ENCODE data around the gene LILRA6. TPM values are rescaled to one million over a fixed set of nuclear protein-coding genes. Genes with fewer than 3 reads are reported as not detected.
A peak's percentile ranks its signal among the peaks of the same experiment; 100 is the strongest.
"Not testable (repeated sequence)": the region's sequence is repeated elsewhere in the genome, so short reads cannot be mapped to it uniquely, and the experiment has no call there.

The LILRA6 gene
- total RNA-seq, 1 donor from 2014 or later, result not detected

GRCh38 chr19:54207983-54208783, 34.4 kb downstream of the LILRA6 start:
- DNase-seq (ENCODE audit: low read depth in 2 of 2), result no peak

GRCh38 chr19:54207676-54207982, 35.0 kb downstream of the LILRA6 start:
- DNase-seq (ENCODE audit: low read depth in 2 of 2), result no peak

- not testable (repeated sequence) for DNase-seq (ENCODE audit: low read depth in 2 of 2)
These were observed 35.4 kb downstream of the LILRA6 start for GRCh38 chr19:54207193-54207592.

- DNase-seq (ENCODE audit: low read depth in 2 of 2), result no peak
These were observed 35.8 kb downstream of the LILRA6 start for GRCh38 chr19:54206831-54207177.

- DNase-seq (ENCODE audit: low read depth in 2 of 2), result no peak
These were observed 36.4 kb downstream of the LILRA6 start for GRCh38 chr19:54206030-54206830.

GRCh38 chr19:54204767-54205468, 37.7 kb downstream of the LILRA6 start:
- DNase-seq (ENCODE audit: low read depth in 2 of 2), result no peak

GRCh38 chr19:54203151-54203611, 39.4 kb downstream of the LILRA6 start:
- DNase-seq (ENCODE audit: low read depth in 2 of 2), result no peak

GRCh38 chr19:54201980-54202379, 40.6 kb downstream of the LILRA6 start:
- no peak for DNase-seq (ENCODE audit: low read depth in 2 of 2)

- DNase-seq (ENCODE audit: low read depth in 2 of 2), result peak in 1 of 2 donors; percentile 25
These were observed 41.4 kb downstream of the LILRA6 start for GRCh38 chr19:54201172-54201701.

GRCh38 chr19:54199401-54199800, 43.2 kb downstream of the LILRA6 start:
- no peak for DNase-seq (ENCODE audit: low read depth in 2 of 2)

GRCh38 chr19:54197121-54197520, 45.5 kb downstream of the LILRA6 start:
- no peak for DNase-seq (ENCODE audit: low read depth in 2 of 2)

- no peak for DNase-seq (ENCODE audit: low read depth in 2 of 2)
These were observed 46.1 kb downstream of the LILRA6 start for GRCh38 chr19:54196536-54196935.

GRCh38 chr19:54194463-54194862, 48.1 kb downstream of the LILRA6 start:
- DNase-seq (ENCODE audit: low read depth in 2 of 2), result not testable (repeated sequence)

- no peak for DNase-seq (ENCODE audit: low read depth in 2 of 2)
These were observed 49.6 kb downstream of the LILRA6 start for GRCh38 chr19:54193011-54193410.

- no peak for DNase-seq (ENCODE audit: low read depth in 2 of 2)
These were observed 50.7 kb downstream of the LILRA6 start for GRCh38 chr19:54191811-54192453.

GRCh38 chr19:54191011-54191810, 51.4 kb downstream of the LILRA6 start, which contains the start of gene TSEN34:
Gene TSEN34 (plus strand): TSS chr19:54191308. CDS start chr19:54191365, 57 bp downstream.
- peak; percentile 52 to 86 for DNase-seq (ENCODE audit: low read depth in 2 of 2)

- DNase-seq (ENCODE audit: low read depth in 2 of 2), result peak; percentile 99 to 100
These were observed 52.0 kb downstream of the LILRA6 start for GRCh38 chr19:54190503-54191010.

- DNase-seq (ENCODE audit: low read depth in 2 of 2), result peak; percentile 100
These were observed 52.7 kb downstream of the LILRA6 start for GRCh38 chr19:54189735-54190502.

GRCh38 chr19:54189145-54189734, 53.4 kb downstream of the LILRA6 start, which contains the start of gene MBOAT7:
Gene MBOAT7 (minus strand): TSS chr19:54189580. CDS start chr19:54188508, 1,072 bp downstream.
- DNase-seq (ENCODE audit: low read depth in 2 of 2), result no peak

All from dermis microvascular lymphatic vessel endothelial cell (primary cell).